ENCODE data around the gene AMH. TPM values are rescaled to one million over a fixed set of nuclear protein-coding genes. Genes with fewer than 3 reads are reported as not detected.

The AMH gene
- total and polyA plus RNA-seq, 4 experiments from 2014 or later = 7.5 to 12.7 TPM; not detected in 2

Small RNA genes lying within 50 kb of the gene (microRNA-seq; reads per million reads assigned to microRNA genes)
- gene MIR1227 (ENCODE audit: borderline microRNAs expressed, borderline number of aligned reads, borderline replicate concordance) (1.7 reads per million), gene MIR4321 (ENCODE audit: borderline microRNAs expressed, borderline number of aligned reads, borderline replicate concordance) (not detected)

Other genes with a start within 250 kb of the AMH start
- gene BTBD2, start 233.6 kb upstream of the AMH start, total RNA-seq = 10 to 100 TPM; 52.2 to 59.4 TPM
- gene BTBD2, start 233.6 kb upstream of the AMH start, polyA plus RNA-seq = 1 to 10 TPM; 2.8 to 6.6 TPM
- gene MKNK2, start 198.1 kb upstream of the AMH start, total RNA-seq = 100 to 1,000 TPM; 194 to 195 TPM
- gene MKNK2, start 198.1 kb upstream of the AMH start, polyA plus RNA-seq = 10 to 100 TPM; 24.1 to 63.9 TPM
- 100 to 1,000 TPM; 130 to 135 TPM for gene MOB3A, start 153.0 kb upstream of the AMH start, total RNA-seq
- 100 to 1,000 TPM in 1 of 2 donors, 10 to 100 TPM in 1; 29.6 to 114 TPM for gene MOB3A, start 153.0 kb upstream of the AMH start, polyA plus RNA-seq
- gene IZUMO4, start 152.4 kb upstream of the AMH start, total RNA-seq = 10 to 100 TPM; 18.6 to 22.1 TPM
- 1 to 10 TPM in 1 of 2 donors, under 1 TPM in 1; 0.84 to 1.2 TPM for gene IZUMO4, start 152.4 kb upstream of the AMH start, polyA plus RNA-seq
- 10 to 100 TPM; 80.6 to 87.2 TPM for gene AP3D1, start 97.8 kb upstream of the AMH start, total RNA-seq
- 10 to 100 TPM in 1 of 2 donors, 1 to 10 TPM in 1; 6.7 to 58.9 TPM for gene AP3D1, start 97.8 kb upstream of the AMH start, polyA plus RNA-seq
- 10 to 100 TPM; 29.6 to 29.9 TPM for gene DOT1L, start 85.4 kb upstream of the AMH start, total RNA-seq
- gene DOT1L, start 85.4 kb upstream of the AMH start, polyA plus RNA-seq = under 1 TPM; 0.03 to 0.94 TPM
- gene PLEKHJ1, start 13.0 kb upstream of the AMH start, total RNA-seq = 10 to 100 TPM; 64.9 to 65.3 TPM
- 100 to 1,000 TPM; 105 to 119 TPM for gene PLEKHJ1, start 13.0 kb upstream of the AMH start, polyA plus RNA-seq
- 100 to 1,000 TPM; 140 to 141 TPM for gene SF3A2, start 12.5 kb upstream of the AMH start, total RNA-seq
- gene SF3A2, start 12.5 kb upstream of the AMH start, polyA plus RNA-seq = 10 to 100 TPM in 1 of 2 donors, 1 to 10 TPM in 1; 8.3 to 37.8 TPM
- gene JSRP1, start 7.1 kb downstream of the AMH start, total RNA-seq = 1 to 10 TPM; 1.3 to 1.5 TPM
- gene JSRP1, start 7.1 kb downstream of the AMH start, polyA plus RNA-seq = 1 to 10 TPM; 1.1 to 1.7 TPM
- under 1 TPM in 1 of 2 experiments, not detected in 1; 0.11 TPM for gene PEAK3, start 32.9 kb downstream of the AMH start, total RNA-seq
- gene PEAK3, start 32.9 kb downstream of the AMH start, polyA plus RNA-seq = under 1 TPM; 0.07 TPM
- under 1 TPM; 0.73 to 0.75 TPM for gene LINGO3, start 58.8 kb downstream of the AMH start, total RNA-seq
- gene LINGO3, start 58.8 kb downstream of the AMH start, polyA plus RNA-seq = 1 to 10 TPM in 1 of 2 donors, under 1 TPM in 1; 0.46 to 7.1 TPM
- gene LSM7, start 79.3 kb downstream of the AMH start, total RNA-seq = 100 to 1,000 TPM; 107 to 108 TPM
- 100 to 1,000 TPM; 165 to 171 TPM for gene LSM7, start 79.3 kb downstream of the AMH start, polyA plus RNA-seq
- 10 to 100 TPM; 76.8 to 82.8 TPM for gene SPPL2B, start 79.4 kb downstream of the AMH start, total RNA-seq
- gene SPPL2B, start 79.4 kb downstream of the AMH start, polyA plus RNA-seq = 1 to 10 TPM; 6.2 to 9.4 TPM
- gene TMPRSS9, start 110.9 kb downstream of the AMH start, total RNA-seq = not detected
- gene TMPRSS9, start 110.9 kb downstream of the AMH start, polyA plus RNA-seq = not detected
- gene TIMM13, start 178.3 kb downstream of the AMH start, total RNA-seq = 10 to 100 TPM; 30.6 to 31.6 TPM
- 10 to 100 TPM; 65.9 to 76.4 TPM for gene TIMM13, start 178.3 kb downstream of the AMH start, polyA plus RNA-seq
- 10 to 100 TPM; 19.8 to 19.9 TPM for gene LMNB2, start 207.6 kb downstream of the AMH start, total RNA-seq
- gene LMNB2, start 207.6 kb downstream of the AMH start, polyA plus RNA-seq = 10 to 100 TPM in 1 of 2 donors, 1 to 10 TPM in 1; 3.8 to 10.8 TPM
- gene GADD45B, start 226.8 kb downstream of the AMH start, total RNA-seq = 10 to 100 TPM; 88.2 to 88.3 TPM
- gene GADD45B, start 226.8 kb downstream of the AMH start, polyA plus RNA-seq = 10 to 100 TPM; 44.9 to 94.4 TPM

Measured in CD4-positive, alpha-beta memory T cell (primary cell).